Omental fat pad (tissue), 4 donors: ENCODE results near the gene FAM83E. TPM values are rescaled to one million over a fixed set of nuclear protein-coding genes. Genes with fewer than 3 reads are reported as not detected.
A peak's percentile ranks its signal among the peaks of the same experiment; 100 is the strongest.

Source experiments
- ATAC-seq: fragments of 150-250 bp; one replicate; pipeline ENCODE4 v1.9.1; 2016; ENCODE audit warnings: mild to moderate bottlenecking, moderate library complexity; ENCODE audit not compliant: low FRiP score
- DNase-seq: peaks from one replicate; pipeline ENCODE4 v3.0.0-alpha.2; 2019; ENCODE audit warnings: low spot score
- total RNA-seq, 4 donors: library from RNA; depleted of rRNA; stranded (reverse); fragments of >200 nt; gene quantifications; one replicate each; pipeline ENCODE4 v1.1.0, GENCODE V29; 2016
- TF ChIP-seq, protein P1 (sequence below), 3 donors: fragments of 450-650 bp; IDR thresholded peaks; one replicate each; pipeline ENCODE4 v1.5.1; 2016 to 2017; ENCODE audit warnings: antibody characterized with exemption in 3 of 3, mild to moderate bottlenecking in 3 of 3, moderate library complexity in 2 of 3

The FAM83E gene
- total RNA-seq, 4 donors from 2014 or later: 0.47 to 1.3 TPM; not detected in 2

DNA sequence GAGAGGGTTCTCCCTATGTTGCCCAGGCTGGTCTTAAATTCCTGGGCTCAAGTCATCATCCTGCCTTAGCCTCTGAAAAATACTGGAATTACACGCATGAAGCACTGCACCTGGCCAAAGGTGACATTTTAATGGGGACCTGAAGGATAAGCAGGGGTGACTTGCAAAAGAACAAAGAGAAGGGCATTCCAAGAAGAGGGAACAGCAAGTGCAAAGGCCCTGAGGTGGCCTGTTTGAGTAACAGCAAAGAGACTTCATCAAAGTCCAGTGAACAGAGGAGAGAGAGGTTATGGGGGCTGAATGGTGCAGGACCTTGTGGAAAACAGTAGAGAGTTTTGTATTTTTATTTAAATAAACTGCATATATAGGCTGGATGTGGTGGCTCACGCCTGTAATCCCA is 27.0 kb upstream of the FAM83E start:
- ATAC-seq: no peak
- TF ChIP-seq, protein P1, sequence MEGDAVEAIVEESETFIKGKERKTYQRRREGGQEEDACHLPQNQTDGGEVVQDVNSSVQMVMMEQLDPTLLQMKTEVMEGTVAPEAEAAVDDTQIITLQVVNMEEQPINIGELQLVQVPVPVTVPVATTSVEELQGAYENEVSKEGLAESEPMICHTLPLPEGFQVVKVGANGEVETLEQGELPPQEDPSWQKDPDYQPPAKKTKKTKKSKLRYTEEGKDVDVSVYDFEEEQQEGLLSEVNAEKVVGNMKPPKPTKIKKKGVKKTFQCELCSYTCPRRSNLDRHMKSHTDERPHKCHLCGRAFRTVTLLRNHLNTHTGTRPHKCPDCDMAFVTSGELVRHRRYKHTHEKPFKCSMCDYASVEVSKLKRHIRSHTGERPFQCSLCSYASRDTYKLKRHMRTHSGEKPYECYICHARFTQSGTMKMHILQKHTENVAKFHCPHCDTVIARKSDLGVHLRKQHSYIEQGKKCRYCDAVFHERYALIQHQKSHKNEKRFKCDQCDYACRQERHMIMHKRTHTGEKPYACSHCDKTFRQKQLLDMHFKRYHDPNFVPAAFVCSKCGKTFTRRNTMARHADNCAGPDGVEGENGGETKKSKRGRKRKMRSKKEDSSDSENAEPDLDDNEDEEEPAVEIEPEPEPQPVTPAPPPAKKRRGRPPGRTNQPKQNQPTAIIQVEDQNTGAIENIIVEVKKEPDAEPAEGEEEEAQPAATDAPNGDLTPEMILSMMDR (IDR thresholded peaks at IDR 0.05): no peak
- DNase-seq: no peak

DNA sequence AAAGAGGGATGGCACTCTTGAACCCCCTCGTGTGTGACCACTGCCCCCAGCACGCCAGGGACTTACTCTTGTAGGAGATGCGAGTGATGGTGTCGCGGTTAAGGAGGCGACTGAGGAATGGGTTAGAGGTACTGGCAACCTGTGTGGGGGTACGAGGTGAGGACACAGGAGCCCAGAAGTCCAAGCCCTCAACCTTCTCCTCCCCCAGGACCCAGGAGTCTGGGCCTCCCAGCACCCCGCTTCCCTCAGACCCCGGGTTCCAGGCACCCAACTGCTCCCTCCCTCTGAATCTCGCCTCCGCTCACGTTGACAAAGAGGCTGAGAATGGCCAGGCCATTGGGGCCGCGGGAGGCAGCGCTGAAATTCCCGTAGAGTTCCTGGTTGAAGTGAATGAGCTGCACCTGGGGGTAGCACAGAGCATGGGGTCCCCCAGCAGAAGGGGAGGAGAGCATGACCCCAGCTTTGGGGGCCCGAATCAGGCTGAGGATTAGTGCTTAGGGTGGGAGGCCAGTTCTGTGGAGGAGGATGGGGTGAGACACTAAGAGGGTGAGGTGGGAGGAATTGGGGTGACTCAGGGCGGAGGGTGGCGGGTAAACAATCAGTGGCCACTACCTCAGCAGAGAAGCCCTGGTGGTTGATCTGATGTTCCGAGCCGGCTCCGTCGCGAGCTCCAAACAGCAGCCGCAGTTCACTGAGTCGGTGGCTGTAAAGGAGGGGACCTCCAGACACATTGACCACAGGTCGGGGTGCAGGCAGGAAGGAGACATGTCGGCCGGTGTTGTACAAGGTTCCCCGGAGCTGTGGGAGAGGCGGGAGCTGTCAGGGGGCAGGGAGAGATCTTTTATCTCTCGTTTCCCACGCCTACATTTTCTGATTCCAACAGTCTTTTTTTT is 24.9 kb upstream of the FAM83E start:
- TF ChIP-seq, protein P1 (IDR thresholded peaks at IDR 0.05): no peak
- DNase-seq (no peak), ATAC-seq (no peak)

DNA sequence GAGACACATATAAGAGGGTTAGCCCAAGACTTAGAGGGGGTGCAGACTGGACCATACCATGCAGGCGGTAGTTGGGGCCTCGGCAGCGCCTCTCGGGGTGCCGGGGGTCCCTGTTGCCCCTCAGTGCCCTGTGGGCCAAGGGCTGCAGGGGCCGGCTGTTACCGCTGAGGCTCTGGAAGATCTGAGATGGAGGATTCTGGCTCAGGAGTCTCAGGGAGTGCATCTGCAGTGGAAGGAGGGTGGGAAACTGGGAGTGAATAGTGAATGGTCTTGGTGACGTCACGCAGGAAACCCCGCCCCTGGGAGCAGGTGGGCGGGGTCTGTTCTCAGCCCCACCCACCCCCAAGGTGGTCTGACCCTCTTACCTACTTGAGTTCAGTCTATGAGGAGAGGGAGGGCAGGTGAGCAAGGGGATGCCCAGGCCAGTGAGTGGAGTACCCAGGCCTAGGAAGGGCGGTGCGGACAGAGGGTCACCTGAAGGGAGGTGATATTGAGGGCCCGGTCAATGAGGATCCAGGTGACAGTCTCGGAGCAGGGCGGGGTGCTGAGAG is 24.0 kb upstream of the FAM83E start:
- TF ChIP-seq, protein P1 (IDR thresholded peaks at IDR 0.05): no peak
- ATAC-seq: no peak
- DNase-seq: no peak

DNA sequence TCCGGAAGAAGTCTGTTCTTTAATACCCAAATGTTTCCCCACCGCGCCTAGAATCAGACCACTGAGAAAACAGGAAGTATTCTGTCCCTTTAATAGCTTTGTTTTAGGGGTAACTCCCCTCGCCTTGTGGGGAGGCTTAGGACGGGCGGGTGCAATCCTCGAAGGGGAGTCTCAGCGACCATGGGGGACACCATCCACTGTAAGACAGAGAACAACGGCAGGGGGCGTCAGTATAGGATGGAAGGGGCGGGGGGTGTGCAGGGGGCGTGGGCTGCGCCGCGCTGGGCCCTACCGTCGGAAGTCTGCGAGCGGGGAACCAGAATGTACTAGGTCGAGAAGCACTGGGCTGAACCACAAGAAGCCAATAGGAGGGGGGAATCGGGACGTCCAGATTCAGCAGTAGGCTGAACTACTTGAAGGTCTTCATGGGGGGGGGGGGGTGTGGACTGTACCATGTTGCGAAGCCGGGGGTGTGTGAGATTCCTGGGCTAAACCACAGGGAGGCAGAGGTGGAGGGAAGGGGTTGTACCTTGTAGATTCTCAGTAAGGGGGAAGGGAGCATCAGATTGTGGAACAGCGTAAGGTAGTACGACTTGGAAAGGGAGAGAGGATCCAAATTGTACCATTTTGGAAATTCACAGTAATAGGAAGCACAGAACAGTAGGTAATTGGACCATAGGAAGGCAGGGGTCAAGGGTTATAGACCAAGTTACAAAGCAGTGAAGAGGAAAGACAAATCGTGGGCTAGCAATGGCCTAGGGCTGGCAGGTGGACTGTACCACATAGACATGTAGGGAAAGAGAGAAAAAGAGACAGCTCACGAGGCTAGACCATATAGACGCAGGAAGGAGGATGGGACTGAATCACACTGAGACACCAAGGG is 23.3 kb upstream of the FAM83E start:
- no peak for DNase-seq
- TF ChIP-seq, protein P1 (IDR thresholded peaks at IDR 0.05): no peak

DNA sequence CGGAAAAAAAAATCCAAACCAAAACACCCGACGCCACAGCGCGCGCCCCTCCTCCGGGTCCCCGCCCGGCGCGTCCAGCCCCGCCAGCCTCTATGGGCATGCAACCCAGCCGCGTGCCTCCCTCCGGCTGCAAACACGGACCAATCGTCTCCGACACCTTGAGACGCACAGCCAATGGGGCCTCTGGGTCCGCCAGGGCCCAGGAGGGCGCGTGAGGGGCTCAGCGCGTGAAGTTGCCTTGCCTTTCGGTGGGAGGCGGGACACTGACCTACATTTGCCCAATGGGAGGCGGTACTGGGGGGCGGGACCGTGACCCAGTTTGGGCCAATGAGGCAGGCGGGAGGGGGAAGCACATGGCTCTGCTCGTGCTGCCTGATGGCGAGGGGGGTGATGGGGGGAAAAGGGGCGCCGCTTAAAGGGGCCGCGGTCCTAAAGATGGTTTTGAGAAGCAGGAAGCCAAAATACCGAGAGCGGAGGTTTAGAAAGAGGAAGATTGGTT is 22.6 kb upstream of the FAM83E start:
- DNase-seq (peak; percentile 91), ATAC-seq (peak; percentile 77)
- TF ChIP-seq, protein P1 (IDR thresholded peaks at IDR 0.05): no peak

More for the DNA sequence above, 23.3 kb upstream of the FAM83E start:
- peak; percentile 33 for ATAC-seq

DNA sequence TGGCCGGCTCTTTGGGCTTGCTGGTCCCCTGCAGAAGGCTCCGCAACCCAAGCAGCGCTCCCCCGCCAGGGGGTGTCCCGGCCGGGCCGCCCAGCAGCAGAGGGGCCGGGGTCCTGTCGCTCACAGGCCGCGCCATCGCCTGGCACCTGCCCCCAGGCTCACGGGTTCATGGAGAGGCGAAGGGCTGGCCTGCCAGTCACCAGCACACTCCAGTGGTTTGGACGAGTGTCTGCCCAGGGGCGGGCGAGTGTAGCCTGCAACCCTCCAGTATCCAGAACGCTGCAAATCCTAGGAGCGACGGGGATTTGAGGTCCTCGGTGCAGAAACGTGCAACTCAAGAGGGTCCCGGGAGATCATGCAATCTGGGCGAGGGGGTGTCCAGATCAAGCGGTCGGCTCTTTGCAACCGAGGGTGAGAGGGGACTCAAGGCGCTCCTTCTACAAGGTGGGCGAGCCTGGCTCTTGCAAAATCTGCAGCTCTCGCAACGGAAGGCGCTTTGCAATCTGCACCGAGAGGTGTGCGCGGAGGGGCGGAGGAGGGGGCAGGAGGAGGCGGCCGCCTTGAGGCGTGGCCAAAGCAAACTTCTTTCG is 22.1 kb upstream of the FAM83E start, which contains the start of gene DBP:
Gene DBP, minus strand, starts transcription at position 521 of the 590 bp plus-strand sequence. Its CDS starts 385 bp downstream, at position 136.
- ATAC-seq (no peak), DNase-seq (no peak)
- TF ChIP-seq, protein P1 (IDR thresholded peaks at IDR 0.05): no peak
